Panc1 (cell line): ENCODE results near the gene NME3.

Experiments used
- CTCF ChIP-seq: fragments of 450-650 bp; IDR thresholded peaks from 2 replicates; pipeline ENCODE4 v1.5.1; 2017; ENCODE audit warnings: mild to moderate bottlenecking
- POLR2AphosphoS5 ChIP-seq: IDR thresholded peaks from 2 replicates; pipeline ENCODE4 v1.6.1; 2012; ENCODE audit warnings: mild to moderate bottlenecking, low read depth, low read length, moderate library complexity

- TF ChIP-seq CTCF: no peak
- no peak for TF ChIP-seq POLR2AphosphoS5
Observed at GRCh38 chr16:1734123-1734522, 37.2 kb downstream of the NME3 start.
